Fibroblast of mammary gland (primary cell): ENCODE measurements around the gene ZNF366.

Experiments
- DNase-seq: peaks from one replicate; pipeline ENCODE4 v3.0.0-alpha.2; 2010; ENCODE audit warnings: low read depth
- H3K4me3 ChIP-seq: 2 replicates; pipeline ENCODE4 v1.5.1; 2011; ENCODE audit warnings: low read depth, mild to moderate bottlenecking, low read length, moderate library complexity; ENCODE audit not compliant: control insufficient read depth
- CTCF ChIP-seq: conservative IDR thresholded peaks from 2 replicates; pipeline ENCODE4 v1.5.1; 2011; ENCODE audit warnings: low read depth, low read length, inconsistent platforms; ENCODE audit not compliant: control insufficient read depth, insufficient read depth

Gene ZNF366

GRCh38 chr5:72522607-72523006 lies 15.4 kb upstream of the ZNF366 start:
- TF ChIP-seq CTCF = no peak
- DNase-seq = no peak
- H3K4me3 ChIP-seq = no peak overlapping the region

GRCh38 chr5:72519111-72519510 lies 11.9 kb upstream of the ZNF366 start:
- H3K4me3 ChIP-seq = no peak overlapping the region
- no peak for TF ChIP-seq CTCF
- no peak for DNase-seq

- no peak overlapping the region for H3K4me3 ChIP-seq
- no peak for TF ChIP-seq CTCF
- DNase-seq = no peak
These were observed 10.9 kb upstream of the ZNF366 start for GRCh38 chr5:72518001-72518683.

- H3K4me3 ChIP-seq = no peak overlapping the region
- no peak for TF ChIP-seq CTCF
- no peak for DNase-seq
These were observed 9.7 kb upstream of the ZNF366 start for GRCh38 chr5:72516916-72517315.

GRCh38 chr5:72515211-72515610 lies 8.0 kb upstream of the ZNF366 start:
- no peak for TF ChIP-seq CTCF
- no peak for DNase-seq
- no peak overlapping the region for H3K4me3 ChIP-seq

- no peak for TF ChIP-seq CTCF
- H3K4me3 ChIP-seq = no peak overlapping the region
- no peak for DNase-seq
These were observed 5.3 kb upstream of the ZNF366 start for GRCh38 chr5:72512593-72512860.
